SH-SY5Y (cell line): ENCODE data around the gene PRRT4.

Experiments
- GATA2 ChIP-seq: IDR thresholded peaks from 2 replicates; pipeline ENCODE4 v1.6.1; 2011; ENCODE audit warnings: mild to moderate bottlenecking, low read depth, low read length
- GATA3 ChIP-seq: IDR thresholded peaks from 2 replicates; pipeline ENCODE4 v1.6.1; 2011; ENCODE audit warnings: low read depth, mild to moderate bottlenecking, low read length, moderate library complexity

DNA sequence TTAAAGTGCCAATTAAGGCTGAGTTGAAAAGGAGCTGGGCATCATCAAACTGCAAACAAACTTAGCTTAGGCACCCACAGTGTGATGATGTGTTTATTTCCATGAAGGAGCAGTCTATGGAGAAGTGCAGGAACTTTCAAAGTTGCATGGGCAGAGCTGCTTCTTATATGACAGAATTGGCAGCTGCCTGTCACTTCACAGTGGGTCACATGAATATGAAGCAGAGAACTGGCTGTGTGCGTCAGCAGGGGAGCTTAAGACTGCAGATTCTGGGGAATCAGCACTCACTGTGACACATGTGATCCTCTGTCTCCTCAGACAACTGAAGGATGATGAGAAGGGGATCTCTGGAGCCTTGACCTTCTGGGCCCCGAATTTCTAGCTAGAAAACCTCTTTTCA lies 54.4 kb downstream of the PRRT4 start:
- no peak for TF ChIP-seq GATA3
- no peak for TF ChIP-seq GATA2
